ENCODE results near the gene SPATS2L.

Gene SPATS2L

GRCh38 chr2:200453853-200454534 lies 147.5 kb downstream of the SPATS2L start:
- peak; percentile 9 for TF ChIP-seq CTCF (IDR thresholded peaks at IDR 0.05; ENCODE audit: low read depth, low read length, missing control alignments)
- no peak for DNase-seq (ENCODE audit: low read depth)
- in situ Hi-C loops (cut with HindIII; ENCODE audit: low sequenced_read_pairs), result no loop called here
- H3K4me3 ChIP-seq (ENCODE audit: low read depth, low read length), result no peak overlapping the region

GRCh38 chr2:200454927-200455801 lies 148.7 kb downstream of the SPATS2L start:
- H3K4me3 ChIP-seq (ENCODE audit: low read depth, low read length), result no peak overlapping the region
- DNase-seq (ENCODE audit: low read depth), result no peak
- TF ChIP-seq CTCF (IDR thresholded peaks at IDR 0.05; ENCODE audit: low read depth, low read length, missing control alignments), result no peak
- in situ Hi-C loops (cut with HindIII; ENCODE audit: low sequenced_read_pairs), result no loop called here

GRCh38 chr2:200455958-200456421 lies 149.5 kb downstream of the SPATS2L start:
- DNase-seq (ENCODE audit: low read depth), result no peak
- TF ChIP-seq CTCF (IDR thresholded peaks at IDR 0.05; ENCODE audit: low read depth, low read length, missing control alignments), result no peak
- no peak overlapping the region for H3K4me3 ChIP-seq (ENCODE audit: low read depth, low read length)
- in situ Hi-C loops (cut with HindIII; ENCODE audit: low sequenced_read_pairs), result no loop called here

GRCh38 chr2:200456567-200456966 lies 150.1 kb downstream of the SPATS2L start:
- in situ Hi-C loops (cut with HindIII; ENCODE audit: low sequenced_read_pairs), result no loop called here
- TF ChIP-seq CTCF (IDR thresholded peaks at IDR 0.05; ENCODE audit: low read depth, low read length, missing control alignments), result no peak

GRCh38 chr2:200459101-200459500 lies 152.6 kb downstream of the SPATS2L start:
- in situ Hi-C loops (cut with HindIII; ENCODE audit: low sequenced_read_pairs), result no loop called here
- no peak for TF ChIP-seq CTCF (IDR thresholded peaks at IDR 0.05; ENCODE audit: low read depth, low read length, missing control alignments)
- no peak for DNase-seq (ENCODE audit: low read depth)
- H3K4me3 ChIP-seq (ENCODE audit: low read depth, low read length), result no peak overlapping the region

More at GRCh38 chr2:200456567-200456966, 150.1 kb downstream of the SPATS2L start:
- no peak overlapping the region for H3K4me3 ChIP-seq (ENCODE audit: low read depth, low read length)
- DNase-seq (ENCODE audit: low read depth), result no peak

DNA sequence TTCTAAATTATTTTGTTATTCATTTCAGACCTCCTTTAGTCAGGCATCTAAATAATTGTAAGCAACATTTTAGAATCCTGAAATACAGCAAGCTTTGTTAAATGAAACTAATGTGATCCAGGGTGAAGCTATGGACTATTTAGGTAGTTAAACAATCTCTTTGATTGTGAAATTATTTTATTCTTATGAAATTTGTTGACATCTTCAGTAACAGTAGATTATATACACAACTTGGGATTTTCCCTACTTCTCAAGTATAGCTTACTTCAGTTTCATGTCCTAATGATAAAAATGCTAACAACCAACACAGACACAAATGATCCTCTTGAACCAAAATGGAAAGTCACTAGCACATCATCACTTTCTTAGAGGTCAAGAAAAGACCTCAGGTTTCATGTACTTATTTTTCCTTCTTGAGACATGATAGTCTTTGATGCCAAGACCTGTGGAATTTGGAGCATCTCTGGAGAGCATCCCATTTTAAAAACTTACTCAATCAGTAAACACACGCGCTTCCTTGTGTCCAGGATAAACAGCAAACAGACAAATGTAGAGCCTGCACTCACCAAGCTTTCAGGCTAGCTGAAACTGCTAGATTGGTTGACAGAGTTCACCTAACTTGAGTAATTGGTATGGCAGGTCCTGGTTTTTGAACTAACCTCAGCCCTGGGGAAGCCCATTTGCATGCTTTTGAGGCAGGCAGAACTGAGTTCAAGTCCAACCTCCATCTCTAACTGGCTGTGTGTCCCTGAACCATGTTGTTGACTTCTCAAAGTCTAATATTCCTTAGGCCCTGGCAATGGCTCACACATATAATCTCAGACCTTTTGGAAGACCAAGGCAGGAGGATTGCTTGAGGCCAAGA lies 155.6 kb downstream of the SPATS2L start:
- in situ Hi-C loops (cut with HindIII; ENCODE audit: low sequenced_read_pairs), result no loop called here
- DNase-seq (ENCODE audit: low read depth), result no peak
- TF ChIP-seq CTCF (IDR thresholded peaks at IDR 0.05; ENCODE audit: low read depth, low read length, missing control alignments), result no peak
- no peak overlapping the region for H3K4me3 ChIP-seq (ENCODE audit: low read depth, low read length)

Measured in astrocyte of the cerebellum (primary cell).